AG04450 (cell line): Measurements from ENCODE around the gene ASCC1. TPM values are rescaled to one million over a fixed set of nuclear protein-coding genes. Genes with fewer than 3 reads are reported as not detected.

ENCODE experiments used
- CTCF ChIA-PET: fragments of 300-600, 350-600 bp; formaldehyde crosslinking; extraction: SDS; loops from one replicate; lab custom pipeline; 2022; ENCODE audit warnings: antibody characterized with exemption, inconsistent platforms; lab: Charles Lee
- POLR2A ChIA-PET: fragments of 350-600 bp; formaldehyde crosslinking; extraction: SDS; loops from one replicate; lab custom pipeline; 2021; ENCODE audit warnings: antibody characterized with exemption, inconsistent platforms; lab: Yijun Ruan, JAX
- DNase-seq: peaks from one replicate; pipeline ENCODE4 v3.0.0-alpha.2; 2011; ENCODE audit warnings: low read depth, low spot score
- H3K27ac ChIP-seq: one replicate; pipeline ENCODE4 v1.5.1; 2012; ENCODE audit warnings: low read depth, low read length, control low read depth
- H3K27me3 ChIP-seq: one replicate; pipeline ENCODE4 v1.6.0; 2012; ENCODE audit warnings: low read length; ENCODE audit not compliant: control insufficient read depth, insufficient read depth
- H3K4me3 ChIP-seq: 2 replicates; pipeline ENCODE4 v1.5.1; 2011; ENCODE audit warnings: mild to moderate bottlenecking, low read depth, low read length, control low read depth
- H3K9me3 ChIP-seq: 2 replicates; pipeline ENCODE4 v1.5.1; 2012; ENCODE audit warnings: low read length; ENCODE audit not compliant: control insufficient read depth, insufficient read depth
- polyA plus RNA-seq: library from polyadenylated mRNA; depleted of rRNA; stranded (reverse); fragments of >200 nt; gene quantifications from 2 replicates; pipeline ENCODE4 v1.2.3, GENCODE V29; 2011
- TF ChIP-seq, protein P1 (sequence below): IDR thresholded peaks from 2 replicates; pipeline ENCODE4 v1.5.1; 2011; ENCODE audit warnings: low read depth, low read length, control low read depth, inconsistent platforms

ASCC1 gene
- polyA plus RNA-seq, 1 experiment = 43.7 TPM

DNA sequence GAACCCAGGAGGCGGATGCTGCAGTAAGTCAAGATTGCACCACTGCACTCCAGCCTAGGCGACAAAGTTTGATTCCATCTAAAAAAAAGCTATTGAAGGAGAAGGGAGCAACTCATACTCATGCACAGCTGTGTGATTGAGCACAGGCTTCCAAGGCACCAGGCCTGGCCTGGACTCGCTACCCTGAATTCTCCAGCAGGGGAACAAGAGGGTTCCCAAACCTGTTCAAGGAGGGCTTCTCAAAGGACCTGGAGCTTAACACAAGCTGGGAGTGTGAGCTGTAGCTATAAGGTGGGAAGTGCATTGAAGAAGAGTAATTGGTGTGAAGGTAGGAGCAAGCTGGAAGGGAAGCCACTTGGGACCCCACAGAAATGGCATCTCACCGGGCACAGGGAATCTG is 42.5 kb upstream of the ASCC1 start:
- no peaks in the 10 kb centered on the region for H3K27me3 ChIP-seq
- CTCF ChIA-PET = no interaction called here
- no peak overlapping the region for H3K27ac ChIP-seq
- no peaks in the 10 kb centered on the region for H3K9me3 ChIP-seq
- POLR2A ChIA-PET = interaction anchor here (0.6 to 4.9 kb wide), 3 partner anchors 15 to 61 kb away, joined by 5 to 63 read pairs (median 10); partner anchors contain the start of gene DDIT4
- no peak for DNase-seq
- TF ChIP-seq, protein P1, sequence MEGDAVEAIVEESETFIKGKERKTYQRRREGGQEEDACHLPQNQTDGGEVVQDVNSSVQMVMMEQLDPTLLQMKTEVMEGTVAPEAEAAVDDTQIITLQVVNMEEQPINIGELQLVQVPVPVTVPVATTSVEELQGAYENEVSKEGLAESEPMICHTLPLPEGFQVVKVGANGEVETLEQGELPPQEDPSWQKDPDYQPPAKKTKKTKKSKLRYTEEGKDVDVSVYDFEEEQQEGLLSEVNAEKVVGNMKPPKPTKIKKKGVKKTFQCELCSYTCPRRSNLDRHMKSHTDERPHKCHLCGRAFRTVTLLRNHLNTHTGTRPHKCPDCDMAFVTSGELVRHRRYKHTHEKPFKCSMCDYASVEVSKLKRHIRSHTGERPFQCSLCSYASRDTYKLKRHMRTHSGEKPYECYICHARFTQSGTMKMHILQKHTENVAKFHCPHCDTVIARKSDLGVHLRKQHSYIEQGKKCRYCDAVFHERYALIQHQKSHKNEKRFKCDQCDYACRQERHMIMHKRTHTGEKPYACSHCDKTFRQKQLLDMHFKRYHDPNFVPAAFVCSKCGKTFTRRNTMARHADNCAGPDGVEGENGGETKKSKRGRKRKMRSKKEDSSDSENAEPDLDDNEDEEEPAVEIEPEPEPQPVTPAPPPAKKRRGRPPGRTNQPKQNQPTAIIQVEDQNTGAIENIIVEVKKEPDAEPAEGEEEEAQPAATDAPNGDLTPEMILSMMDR = no peak
- H3K4me3 ChIP-seq = no peak overlapping the region

DNA sequence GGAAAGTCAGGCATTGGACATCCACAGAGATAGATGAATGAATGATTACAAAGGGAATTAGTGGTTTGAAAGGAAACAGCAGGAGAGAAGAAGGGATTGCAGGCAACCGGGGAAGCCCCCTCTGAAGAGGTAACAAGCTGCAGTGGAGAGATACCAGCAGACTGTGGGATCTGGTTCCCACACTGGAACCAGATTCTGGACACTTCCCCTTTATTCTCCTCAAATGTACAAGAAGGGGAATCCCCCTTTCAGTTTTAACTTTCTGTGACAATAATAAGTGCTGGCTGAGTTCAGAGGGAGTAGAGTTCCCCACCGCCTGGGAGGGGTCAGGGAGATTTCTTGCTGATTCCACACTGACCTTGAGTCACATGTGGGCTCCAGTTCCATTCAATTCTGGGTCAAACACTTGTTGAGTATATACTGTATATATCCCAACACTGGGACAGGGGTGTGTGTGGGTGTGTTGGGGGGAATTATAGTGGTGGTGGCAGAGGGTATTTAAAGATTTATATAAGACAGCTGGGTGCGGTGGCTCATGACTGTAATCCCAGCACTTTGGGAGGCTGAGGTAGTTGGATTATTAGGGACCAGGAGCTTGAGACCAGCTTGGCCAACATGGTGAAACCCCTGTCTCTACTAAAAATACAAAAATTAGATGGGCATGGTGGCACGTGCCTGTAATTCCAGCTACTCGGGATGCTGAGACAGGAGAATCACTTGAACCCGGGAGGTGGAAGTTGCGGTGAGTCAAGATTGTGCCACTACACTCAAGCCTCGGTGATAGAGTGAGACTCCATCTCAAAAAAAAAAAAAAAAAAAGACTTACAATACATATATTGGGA is 41.2 kb upstream of the ASCC1 start:
- ChIA-PET POLR2A (interaction anchor here (4.9 kb wide), 1 partner anchor 17 kb away, joined by 63 read pairs; the partner anchor contains the start of gene DDIT4), CTCF (no interaction called here)
- no peaks in the 10 kb centered on the region for H3K27me3 ChIP-seq
- no peak overlapping the region for H3K4me3 ChIP-seq
- no peak for DNase-seq
- H3K27ac ChIP-seq = peak overlapping the region; percentile 11
- no peaks in the 10 kb centered on the region for H3K9me3 ChIP-seq
- TF ChIP-seq, protein P1 = no peak

DNA sequence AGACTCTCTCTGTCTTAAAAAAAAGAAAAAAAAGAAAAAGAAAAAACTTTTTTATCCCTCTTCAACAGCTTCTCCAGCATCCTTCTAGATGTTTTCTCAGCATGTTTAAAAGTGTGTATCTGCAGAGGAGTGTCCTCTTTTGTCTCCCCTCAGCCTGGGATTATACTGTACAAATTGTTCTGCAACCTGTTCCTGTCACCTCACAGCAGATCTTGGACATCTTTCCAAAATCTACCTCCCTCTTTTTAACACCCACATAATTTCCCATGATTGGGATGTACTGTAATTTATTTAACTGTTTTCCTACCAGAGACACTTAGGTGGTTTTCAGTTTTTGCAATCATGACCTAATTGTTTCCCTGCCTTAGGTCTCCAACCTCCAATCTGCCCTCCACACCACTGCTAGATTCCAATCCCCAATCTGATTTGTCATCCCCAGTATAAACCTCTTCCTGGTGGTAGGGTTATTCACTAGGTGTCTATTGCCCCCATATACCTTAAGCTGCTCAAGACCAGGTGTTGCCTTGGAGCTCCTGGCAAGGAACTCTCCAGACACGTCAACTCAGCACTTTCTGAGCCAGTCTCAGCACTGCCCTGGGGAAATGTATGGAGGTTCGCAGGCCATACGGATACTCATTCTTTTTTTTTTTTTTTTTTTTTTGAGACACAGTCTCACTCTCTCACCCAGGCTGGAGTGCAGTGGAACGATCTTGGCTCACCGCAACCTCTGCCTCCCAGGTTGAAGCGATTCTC is 40.1 kb upstream of the ASCC1 start:
- H3K9me3 ChIP-seq = no peaks in the 10 kb centered on the region
- H3K27me3 ChIP-seq = no peaks in the 10 kb centered on the region
- DNase-seq = no peak
- POLR2A ChIA-PET = interaction anchor here (0.6 kb wide), 1 partner anchor 17 kb away, joined by 4 read pairs; the partner anchor contains the start of gene DDIT4
- H3K4me3 ChIP-seq = no peak overlapping the region
- H3K27ac ChIP-seq = no peak overlapping the region
- TF ChIP-seq, protein P1 = no peak
- CTCF ChIA-PET = interaction anchor here (1.0 kb wide), 1 partner anchor 11 kb away, joined by 8 read pairs; no protein-coding TSS in a partner anchor

DNA sequence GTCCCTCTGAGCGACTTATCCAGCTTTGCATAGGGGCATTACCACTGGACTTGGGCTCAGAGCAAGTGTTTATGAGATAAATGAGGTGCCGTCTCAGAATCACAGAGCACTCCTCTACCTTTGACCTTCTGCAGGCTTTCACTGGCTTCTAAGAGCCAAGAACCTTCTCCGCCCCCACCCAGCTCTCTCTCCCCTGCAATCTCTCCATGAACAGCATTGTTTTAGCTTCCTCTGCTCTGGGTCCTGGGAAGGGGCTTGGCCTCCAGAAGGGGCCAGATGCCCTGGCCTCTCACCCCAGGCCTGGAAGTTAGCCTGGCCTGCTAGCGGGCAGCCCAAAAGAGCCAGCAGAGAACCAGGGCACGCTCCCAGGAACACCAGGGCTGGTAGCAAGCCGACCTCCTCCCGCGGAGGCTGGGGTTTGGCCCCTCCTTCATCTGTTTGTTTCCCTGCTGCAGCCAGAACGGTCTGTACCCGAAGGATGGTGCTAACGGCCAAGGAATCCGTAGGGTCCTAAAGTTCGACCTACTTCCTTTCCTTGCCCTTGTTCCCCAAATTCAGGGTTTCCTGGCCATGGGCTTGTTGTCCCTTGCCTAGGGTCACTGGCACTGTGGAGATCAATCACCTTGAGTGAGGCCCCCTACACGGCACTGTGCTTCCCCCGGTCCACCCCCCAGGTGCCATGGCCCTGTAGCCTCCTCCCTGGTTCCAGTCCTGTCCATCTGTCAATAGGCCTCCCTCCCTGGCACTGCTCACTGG is 38.9 kb upstream of the ASCC1 start:
- H3K9me3 ChIP-seq = no peaks in the 10 kb centered on the region
- DNase-seq = no peak
- ChIA-PET POLR2A (interaction anchor here (0.6 to 1.2 kb wide), 2 partner anchors 18 to 19 kb away, joined by 4 to 12 read pairs; partner anchors contain the start of gene DDIT4), CTCF (interaction anchor here (1.0 to 1.2 kb wide), 2 partner anchors 10 to 20 kb away, joined by 4 to 8 read pairs; no protein-coding TSS in a partner anchor)
- TF ChIP-seq, protein P1 = no peak
- peak overlapping the region; percentile 39 for H3K27ac ChIP-seq
- H3K4me3 ChIP-seq = peak overlapping the region; percentile 10; the same call in 1 of the 2 replicates
- H3K27me3 ChIP-seq = no peaks in the 10 kb centered on the region
